ENCODE measurements around the gene KTI12.
"Not testable (repeated sequence)": the region's sequence is repeated elsewhere in the genome, so short reads cannot be mapped to it uniquely, and the experiment has no call there.

KTI12 gene

DNA sequence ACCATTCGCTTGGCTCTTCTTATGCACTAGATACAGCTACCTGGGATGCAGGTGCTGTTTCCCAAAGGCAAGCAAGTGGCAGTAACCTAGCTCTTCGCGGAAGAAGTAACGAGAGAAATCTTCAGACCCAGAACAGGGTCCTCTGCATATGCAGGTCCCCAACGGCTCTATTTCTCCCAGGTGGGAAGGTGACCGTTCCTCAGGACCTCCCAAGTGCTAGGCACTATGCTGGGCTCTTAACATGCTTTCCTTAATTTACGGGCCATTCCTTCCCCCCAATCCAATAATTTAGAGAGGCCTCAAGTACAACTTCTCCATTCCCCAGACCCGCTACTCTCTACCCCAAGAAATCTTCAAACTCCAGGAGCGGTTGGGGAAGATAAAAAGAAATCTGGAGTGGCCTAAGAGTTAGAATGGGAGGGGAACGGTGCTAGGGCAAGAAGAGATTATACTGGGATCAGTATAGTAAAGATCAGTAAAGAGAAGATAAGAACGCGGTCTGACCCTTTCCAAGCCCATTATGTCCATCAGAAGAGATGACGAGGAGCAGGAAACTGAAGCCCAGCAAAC is 21.0 kb upstream of the KTI12 start:
- H3K4me3 ChIP-seq (ENCODE audit: low read depth, low read length) = peak overlapping the region; percentile 79
- TF ChIP-seq, protein P1, sequence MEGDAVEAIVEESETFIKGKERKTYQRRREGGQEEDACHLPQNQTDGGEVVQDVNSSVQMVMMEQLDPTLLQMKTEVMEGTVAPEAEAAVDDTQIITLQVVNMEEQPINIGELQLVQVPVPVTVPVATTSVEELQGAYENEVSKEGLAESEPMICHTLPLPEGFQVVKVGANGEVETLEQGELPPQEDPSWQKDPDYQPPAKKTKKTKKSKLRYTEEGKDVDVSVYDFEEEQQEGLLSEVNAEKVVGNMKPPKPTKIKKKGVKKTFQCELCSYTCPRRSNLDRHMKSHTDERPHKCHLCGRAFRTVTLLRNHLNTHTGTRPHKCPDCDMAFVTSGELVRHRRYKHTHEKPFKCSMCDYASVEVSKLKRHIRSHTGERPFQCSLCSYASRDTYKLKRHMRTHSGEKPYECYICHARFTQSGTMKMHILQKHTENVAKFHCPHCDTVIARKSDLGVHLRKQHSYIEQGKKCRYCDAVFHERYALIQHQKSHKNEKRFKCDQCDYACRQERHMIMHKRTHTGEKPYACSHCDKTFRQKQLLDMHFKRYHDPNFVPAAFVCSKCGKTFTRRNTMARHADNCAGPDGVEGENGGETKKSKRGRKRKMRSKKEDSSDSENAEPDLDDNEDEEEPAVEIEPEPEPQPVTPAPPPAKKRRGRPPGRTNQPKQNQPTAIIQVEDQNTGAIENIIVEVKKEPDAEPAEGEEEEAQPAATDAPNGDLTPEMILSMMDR (IDR thresholded peaks at IDR 0.05; ENCODE audit: low read depth, low read length) = no peak

DNA sequence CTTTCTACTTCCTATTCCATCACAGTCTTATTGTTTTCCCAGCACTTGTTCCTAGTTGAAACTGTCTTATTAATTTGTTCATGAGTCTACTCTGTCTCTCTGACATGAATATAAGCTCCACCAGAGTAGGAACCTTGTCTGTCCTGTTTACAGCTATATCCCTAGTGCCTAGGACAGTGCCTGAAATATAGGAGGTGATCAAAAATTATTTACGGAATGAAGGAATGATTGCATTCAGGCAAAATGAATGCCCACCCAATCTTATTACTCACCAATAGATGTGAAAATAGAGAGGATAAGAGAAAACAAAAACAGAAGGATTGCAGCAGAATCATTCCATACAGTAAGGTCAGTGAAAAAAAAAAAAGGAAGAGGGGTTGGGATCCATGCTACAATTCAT is 20.3 kb upstream of the KTI12 start:
- TF ChIP-seq, protein P1 (IDR thresholded peaks at IDR 0.05; ENCODE audit: low read depth, low read length) = no peak
- H3K4me3 ChIP-seq (ENCODE audit: low read depth, low read length) = peak overlapping the region; percentile 79

DNA sequence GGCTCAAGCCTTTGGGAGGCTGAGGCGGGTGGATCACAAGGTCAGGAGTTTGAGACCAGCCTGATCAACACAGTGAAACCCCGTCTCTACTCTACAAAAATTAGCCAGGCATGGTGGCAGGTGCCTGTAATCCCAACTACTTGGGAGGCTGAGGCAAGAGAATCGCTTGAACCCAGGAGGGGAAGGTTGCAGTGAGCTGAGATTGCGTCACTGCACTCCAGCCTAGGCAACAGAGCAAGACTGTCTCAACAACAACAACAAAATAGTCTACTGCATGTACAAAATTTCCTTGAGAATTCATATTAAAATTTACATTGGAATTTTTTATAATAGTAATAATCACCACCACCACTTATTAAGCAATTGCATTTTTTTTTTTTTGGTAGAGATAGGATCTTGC is 15.7 kb upstream of the KTI12 start:
- not testable (repeated sequence) for H3K4me3 ChIP-seq (ENCODE audit: low read depth, low read length)

DNA sequence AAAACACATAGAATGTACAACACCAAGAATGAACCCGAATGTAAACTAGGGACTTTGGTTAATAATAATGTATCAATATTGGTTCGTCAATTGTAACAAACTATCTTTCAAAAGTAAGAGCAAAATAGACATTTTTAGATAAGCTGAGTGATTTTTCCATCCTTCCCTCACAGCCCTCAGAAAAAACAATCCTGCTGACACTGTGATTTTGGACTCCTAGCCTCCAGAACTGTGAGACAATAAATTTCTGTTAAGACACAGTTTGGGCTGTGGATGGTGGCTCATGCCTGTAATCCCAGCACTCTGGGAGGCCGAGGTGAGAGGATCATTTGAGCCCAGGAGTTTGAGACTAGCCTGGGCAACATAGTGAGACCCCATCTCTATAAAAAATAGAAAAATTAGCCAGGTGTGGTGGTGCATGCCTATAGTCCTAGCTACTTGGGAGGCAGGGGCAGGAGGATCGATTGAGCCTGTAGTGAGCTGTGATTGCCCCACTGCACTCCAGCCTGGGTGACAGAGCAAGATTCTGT is 12.1 kb upstream of the KTI12 start:
- not testable (repeated sequence) for H3K4me3 ChIP-seq (ENCODE audit: low read depth, low read length)

DNA sequence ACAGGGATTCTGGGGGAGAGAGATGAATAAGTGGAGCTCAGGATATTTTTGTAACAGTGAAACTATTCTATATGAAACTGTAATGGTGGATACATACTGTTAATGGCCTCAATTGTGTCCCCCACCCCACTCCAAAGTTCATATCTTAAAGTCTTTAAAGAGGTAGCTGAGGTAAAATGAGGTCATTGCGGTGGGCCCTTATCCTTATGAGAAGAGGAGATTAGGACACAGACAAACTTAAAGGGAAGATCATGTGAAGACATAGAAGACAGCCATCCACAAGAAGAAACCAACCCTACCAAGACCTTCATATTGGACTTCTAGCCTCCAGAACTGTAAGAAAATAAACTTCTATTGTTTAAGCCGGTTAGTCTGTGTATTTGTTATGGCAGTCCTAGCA is 11.6 kb upstream of the KTI12 start:
- no peak overlapping the region for H3K4me3 ChIP-seq (ENCODE audit: low read depth, low read length)
- TF ChIP-seq, protein P1 (IDR thresholded peaks at IDR 0.05; ENCODE audit: low read depth, low read length) = no peak

DNA sequence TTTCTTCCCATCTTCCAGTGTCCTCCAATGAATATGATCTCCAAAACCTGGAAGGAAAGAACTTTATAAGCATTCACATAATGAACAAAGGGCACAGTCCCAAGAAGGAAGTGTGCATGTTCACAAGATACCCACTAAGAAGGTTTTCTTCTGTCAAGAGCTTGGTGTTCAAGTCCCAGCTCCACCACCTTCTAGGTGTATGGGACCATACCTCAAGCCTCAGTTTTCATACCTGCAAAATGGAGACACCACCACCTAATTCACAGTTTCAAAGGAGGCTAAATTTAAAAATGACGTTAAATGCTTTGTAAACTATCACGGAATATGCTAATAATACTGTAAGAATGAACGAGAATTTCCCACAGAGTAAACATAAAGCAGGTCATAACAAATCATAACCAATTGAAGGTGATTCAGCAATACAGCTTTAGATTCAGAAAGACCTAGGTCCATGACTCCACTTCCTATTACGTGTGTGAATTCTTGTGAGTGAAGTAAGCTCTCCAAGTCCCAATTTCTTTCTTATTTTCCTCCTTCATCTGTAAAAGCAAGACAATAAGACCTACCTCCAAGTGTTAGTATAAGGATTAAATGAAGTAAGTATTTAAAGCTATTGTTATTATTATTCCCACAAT is 8.1 kb upstream of the KTI12 start:
- TF ChIP-seq, protein P1 (IDR thresholded peaks at IDR 0.05; ENCODE audit: low read depth, low read length) = no peak
- H3K4me3 ChIP-seq (ENCODE audit: low read depth, low read length) = no peak overlapping the region

DNA sequence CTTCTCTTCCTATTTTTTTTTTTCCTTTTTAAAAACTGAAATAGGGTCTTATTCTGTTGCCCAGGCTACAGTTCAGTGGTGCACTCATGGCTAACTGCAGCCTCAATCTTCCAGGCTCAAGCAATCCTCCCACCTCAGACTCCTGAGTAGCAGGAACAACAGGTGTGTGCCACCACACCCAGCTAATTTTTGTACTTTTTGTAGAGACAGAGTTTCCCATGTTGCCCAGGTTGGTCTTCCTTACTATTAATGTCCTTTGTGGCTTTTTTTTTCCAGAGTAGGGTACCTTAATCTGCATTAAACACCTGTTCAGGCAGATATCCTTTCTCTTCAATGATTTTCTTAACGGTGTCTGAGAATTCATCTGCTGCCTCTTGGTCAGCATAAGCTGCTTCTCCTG is 4.3 kb upstream of the KTI12 start:
- TF ChIP-seq, protein P1 (IDR thresholded peaks at IDR 0.05; ENCODE audit: low read depth, low read length) = no peak
- H3K4me3 ChIP-seq (ENCODE audit: low read depth, low read length) = no peak overlapping the region

DNA sequence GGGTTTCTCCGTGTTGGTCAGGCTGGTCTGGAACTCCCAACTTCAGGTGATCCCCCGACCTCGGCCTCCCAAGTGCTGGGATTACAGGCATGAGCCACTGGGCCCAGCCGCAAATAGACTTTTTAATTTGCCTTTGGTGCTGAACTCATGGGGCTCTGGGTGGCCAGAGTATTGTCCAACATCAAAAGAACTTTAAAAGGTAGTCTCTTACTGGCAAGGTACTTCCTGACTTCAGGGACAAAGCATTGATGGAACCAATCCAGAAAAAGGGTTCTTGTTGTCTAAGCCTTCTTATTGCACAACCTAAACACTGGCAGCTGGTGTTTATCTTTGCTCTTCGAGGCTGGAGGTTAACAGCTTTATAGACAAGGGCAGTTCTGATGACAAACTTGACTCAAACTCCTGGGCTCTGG is 3.8 kb upstream of the KTI12 start:
- TF ChIP-seq, protein P1 (IDR thresholded peaks at IDR 0.05; ENCODE audit: low read depth, low read length) = no peak
- no peak overlapping the region for H3K4me3 ChIP-seq (ENCODE audit: low read depth, low read length)
